ENCODE measurements around the gene POU3F2.

The POU3F2 gene

GRCh38 chr6:98871057-98871456, 36.7 kb downstream of the POU3F2 start:
- Histone ChIP-seq H3K9me3 (ENCODE audit: control insufficient read depth, low read length) (no peaks in the 10 kb centered on the region), H3K36me3 (ENCODE audit: control insufficient read depth, insufficient read depth, low read length) (no peaks in the 10 kb centered on the region), H3K27me3 (replicated peaks; ENCODE audit: control insufficient read depth, insufficient read depth, low read length, poor library complexity, severe bottlenecking) (no peaks in the 10 kb centered on the region), H3K4me3 (ENCODE audit: insufficient read depth, low read depth, low read length, poor library complexity, severe bottlenecking) (no peak overlapping the region), H3K4me1 (ENCODE audit: control insufficient read depth, insufficient read depth, low read length, poor library complexity, severe bottlenecking) (no peaks in the 10 kb centered on the region), H3K27ac (ENCODE audit: insufficient read depth, low read length, poor library complexity, severe bottlenecking) (no peak overlapping the region)
- no peak for DNase-seq

GRCh38 chr6:98871821-98872220, 37.4 kb downstream of the POU3F2 start:
- Histone ChIP-seq H3K36me3 (ENCODE audit: control insufficient read depth, insufficient read depth, low read length) (no peaks in the 10 kb centered on the region), H3K4me1 (ENCODE audit: control insufficient read depth, insufficient read depth, low read length, poor library complexity, severe bottlenecking) (no peaks in the 10 kb centered on the region), H3K27ac (ENCODE audit: insufficient read depth, low read length, poor library complexity, severe bottlenecking) (no peak overlapping the region), H3K4me3 (ENCODE audit: insufficient read depth, low read depth, low read length, poor library complexity, severe bottlenecking) (no peak overlapping the region), H3K27me3 (replicated peaks; ENCODE audit: control insufficient read depth, insufficient read depth, low read length, poor library complexity, severe bottlenecking) (no peaks in the 10 kb centered on the region), H3K9me3 (ENCODE audit: control insufficient read depth, low read length) (no peaks in the 10 kb centered on the region)
- no peak for DNase-seq

- Histone ChIP-seq H3K27ac (ENCODE audit: insufficient read depth, low read length, poor library complexity, severe bottlenecking) (no peak overlapping the region), H3K36me3 (ENCODE audit: control insufficient read depth, insufficient read depth, low read length) (no peaks in the 10 kb centered on the region), H3K27me3 (replicated peaks; ENCODE audit: control insufficient read depth, insufficient read depth, low read length, poor library complexity, severe bottlenecking) (no peaks in the 10 kb centered on the region), H3K9me3 (ENCODE audit: control insufficient read depth, low read length) (no peaks in the 10 kb centered on the region), H3K4me1 (ENCODE audit: control insufficient read depth, insufficient read depth, low read length, poor library complexity, severe bottlenecking) (no peaks in the 10 kb centered on the region), H3K4me3 (ENCODE audit: insufficient read depth, low read depth, low read length, poor library complexity, severe bottlenecking) (no peak overlapping the region)
- no peak for DNase-seq
Observed at GRCh38 chr6:98875375-98875774, 41.0 kb downstream of the POU3F2 start.

- no peaks in the 10 kb centered on the region for H3K36me3 ChIP-seq (ENCODE audit: control insufficient read depth, insufficient read depth, low read length)
- H3K27me3 ChIP-seq (replicated peaks; ENCODE audit: control insufficient read depth, insufficient read depth, low read length, poor library complexity, severe bottlenecking), result no peaks in the 10 kb centered on the region
- H3K4me1 ChIP-seq (ENCODE audit: control insufficient read depth, insufficient read depth, low read length, poor library complexity, severe bottlenecking), result no peaks in the 10 kb centered on the region
- H3K9me3 ChIP-seq (ENCODE audit: control insufficient read depth, low read length), result no peaks in the 10 kb centered on the region
- no peak overlapping the region for H3K4me3 ChIP-seq (ENCODE audit: insufficient read depth, low read depth, low read length, poor library complexity, severe bottlenecking)
- no peak overlapping the region for H3K27ac ChIP-seq (ENCODE audit: insufficient read depth, low read length, poor library complexity, severe bottlenecking)
- no peak for DNase-seq
Observed at GRCh38 chr6:98877250-98877649, 42.9 kb downstream of the POU3F2 start.

- H3K27ac ChIP-seq (ENCODE audit: insufficient read depth, low read length, poor library complexity, severe bottlenecking), result no peak overlapping the region
- no peak for DNase-seq
- no peaks in the 10 kb centered on the region for H3K36me3 ChIP-seq (ENCODE audit: control insufficient read depth, insufficient read depth, low read length)
- no peaks in the 10 kb centered on the region for H3K4me1 ChIP-seq (ENCODE audit: control insufficient read depth, insufficient read depth, low read length, poor library complexity, severe bottlenecking)
- no peak overlapping the region for H3K4me3 ChIP-seq (ENCODE audit: insufficient read depth, low read depth, low read length, poor library complexity, severe bottlenecking)
- H3K27me3 ChIP-seq (replicated peaks; ENCODE audit: control insufficient read depth, insufficient read depth, low read length, poor library complexity, severe bottlenecking), result no peaks in the 10 kb centered on the region
- H3K9me3 ChIP-seq (ENCODE audit: control insufficient read depth, low read length), result no peaks in the 10 kb centered on the region
Observed at GRCh38 chr6:98880486-98880885, 46.1 kb downstream of the POU3F2 start.

GRCh38 chr6:98885330-98885729, 51.0 kb downstream of the POU3F2 start:
- no peaks in the 10 kb centered on the region for H3K9me3 ChIP-seq (ENCODE audit: control insufficient read depth, low read length)
- no peak for DNase-seq
- no peak overlapping the region for H3K4me3 ChIP-seq (ENCODE audit: insufficient read depth, low read depth, low read length, poor library complexity, severe bottlenecking)
- no peak overlapping the region for H3K27ac ChIP-seq (ENCODE audit: insufficient read depth, low read length, poor library complexity, severe bottlenecking)
- H3K36me3 ChIP-seq (ENCODE audit: control insufficient read depth, insufficient read depth, low read length), result no peaks in the 10 kb centered on the region
- no peaks in the 10 kb centered on the region for H3K27me3 ChIP-seq (replicated peaks; ENCODE audit: control insufficient read depth, insufficient read depth, low read length, poor library complexity, severe bottlenecking)
- no peaks in the 10 kb centered on the region for H3K4me1 ChIP-seq (ENCODE audit: control insufficient read depth, insufficient read depth, low read length, poor library complexity, severe bottlenecking)

GRCh38 chr6:98887650-98888049, 53.3 kb downstream of the POU3F2 start:
- Histone ChIP-seq H3K9me3 (ENCODE audit: control insufficient read depth, low read length) (no peaks in the 10 kb centered on the region), H3K4me3 (ENCODE audit: insufficient read depth, low read depth, low read length, poor library complexity, severe bottlenecking) (no peak overlapping the region), H3K36me3 (ENCODE audit: control insufficient read depth, insufficient read depth, low read length) (peaks cover 4% of the 10 kb centered on the region), H3K27ac (ENCODE audit: insufficient read depth, low read length, poor library complexity, severe bottlenecking) (no peak overlapping the region), H3K4me1 (ENCODE audit: control insufficient read depth, insufficient read depth, low read length, poor library complexity, severe bottlenecking) (no peaks in the 10 kb centered on the region), H3K27me3 (replicated peaks; ENCODE audit: control insufficient read depth, insufficient read depth, low read length, poor library complexity, severe bottlenecking) (no peaks in the 10 kb centered on the region)
- DNase-seq, result no peak
